HG02943 (cell line): ENCODE measurements around the gene ADGRD1.

Source experiments
- ATAC-seq: cut with Tn5 transposase; IDR thresholded peaks from one replicate; pipeline ENCODE4 v1.9.1; 2021; ENCODE audit warnings: mild to moderate bottlenecking, low read depth, moderate library complexity; ENCODE audit not compliant: unreplicated experiment

The ADGRD1 gene

GRCh38 chr12:131035245-131035681 is 81.6 kb downstream of the ADGRD1 start:
- ATAC-seq, result no peak

- ATAC-seq, result no peak
These were observed 84.5 kb downstream of the ADGRD1 start for GRCh38 chr12:131038159-131038558.

GRCh38 chr12:131038961-131039950 is 85.5 kb downstream of the ADGRD1 start:
- ATAC-seq, result no peak

- ATAC-seq, result no peak
These were observed 86.8 kb downstream of the ADGRD1 start for GRCh38 chr12:131040491-131040890.

- ATAC-seq, result no peak
These were observed 87.7 kb downstream of the ADGRD1 start for GRCh38 chr12:131041216-131041967.

GRCh38 chr12:131041968-131042833 is 88.5 kb downstream of the ADGRD1 start:
- ATAC-seq, result no peak

GRCh38 chr12:131042834-131043245 is 89.1 kb downstream of the ADGRD1 start:
- ATAC-seq, result no peak

- no peak for ATAC-seq
These were observed 89.7 kb downstream of the ADGRD1 start for GRCh38 chr12:131043401-131043871.

GRCh38 chr12:131044136-131044535 is 90.4 kb downstream of the ADGRD1 start:
- ATAC-seq, result no peak

GRCh38 chr12:131044760-131045381 is 91.2 kb downstream of the ADGRD1 start:
- ATAC-seq, result no peak

GRCh38 chr12:131045705-131046460 is 92.2 kb downstream of the ADGRD1 start:
- ATAC-seq, result no peak

GRCh38 chr12:131046813-131047788 is 93.4 kb downstream of the ADGRD1 start:
- ATAC-seq, result no peak

GRCh38 chr12:131047789-131048610 is 94.3 kb downstream of the ADGRD1 start:
- no peak for ATAC-seq

GRCh38 chr12:131048611-131048990 is 94.9 kb downstream of the ADGRD1 start:
- ATAC-seq, result no peak

- no peak for ATAC-seq
These were observed 95.3 kb downstream of the ADGRD1 start for GRCh38 chr12:131049002-131049401.

- ATAC-seq, result no peak
These were observed 96.0 kb downstream of the ADGRD1 start for GRCh38 chr12:131049549-131050339.
